Natural killer cell (primary cell): ENCODE measurements around the gene PIK3C2G. TPM values are rescaled to one million over a fixed set of nuclear protein-coding genes. Genes with fewer than 3 reads are reported as not detected.

Experiments
- ATAC-seq, 3 donors: fragments of 150-1000 bp in 2 of 3; fragments of 200-7000 bp in 1 of 3; cut with Tn5 transposase; 1 replicate in 1 of 3; 2 replicates in 2 of 3; pipeline ENCODE4 v1.10.0; 2021; ENCODE audit warnings: mild to moderate bottlenecking in 2 of 3, moderate library complexity in 2 of 3
- DNase-seq, 2 donors: peaks; one replicate each; pipeline versions ENCODE4 v3.0.0 to v3.0.0-alpha.2; 2013 to 2021; ENCODE audit warnings: mixed read lengths in 1 of 2
- H3K27ac ChIP-seq: one replicate; pipeline ENCODE4 v1.5.1; 2013; ENCODE audit warnings: mild to moderate bottlenecking, low read length
- H3K27me3 ChIP-seq: one replicate; pipeline ENCODE4 v1.6.1; 2013; ENCODE audit warnings: low read length; ENCODE audit not compliant: control insufficient read depth, insufficient read depth
- H3K36me3 ChIP-seq: one replicate; pipeline ENCODE4 v1.6.1; 2013; ENCODE audit warnings: low read length; ENCODE audit not compliant: control insufficient read depth, insufficient read depth
- H3K4me1 ChIP-seq: one replicate; pipeline ENCODE4 v1.6.1; 2013; ENCODE audit warnings: low read length; ENCODE audit not compliant: control insufficient read depth, insufficient read depth
- H3K4me3 ChIP-seq: one replicate; pipeline ENCODE4 v1.5.1; 2013; ENCODE audit warnings: low read length
- H3K9me3 ChIP-seq: one replicate; pipeline ENCODE4 v1.6.1; 2013; ENCODE audit warnings: low read length; ENCODE audit not compliant: control insufficient read depth, insufficient read depth
- H3K27ac Mint-ChIP-seq, 2 donors: one replicate each; pipeline ENCODE4 v1.8.0; 2022; ENCODE audit warnings: mild to moderate bottlenecking in 2 of 2, mixed read lengths in 2 of 2, moderate library complexity in 1 of 2
- H3K27me3 Mint-ChIP-seq, 2 donors: one replicate each; pipeline ENCODE4 v1.8.0; 2022; ENCODE audit warnings: low read depth in 2 of 2, mixed read lengths in 2 of 2
- H3K36me3 Mint-ChIP-seq: one replicate; pipeline ENCODE4 v1.8.0; 2022; ENCODE audit warnings: mixed read lengths
- H3K4me1 Mint-ChIP-seq, 2 donors: one replicate each; pipeline ENCODE4 v1.8.0; 2022; ENCODE audit warnings: mixed read lengths in 2 of 2
- H3K4me3 Mint-ChIP-seq: one replicate; pipeline ENCODE4 v1.8.0; 2022; ENCODE audit warnings: mild to moderate bottlenecking, moderate library complexity, mixed read lengths
- H3K9me3 Mint-ChIP-seq, 2 donors: one replicate each; pipeline ENCODE4 v1.8.0; 2022; ENCODE audit warnings: mixed read lengths in 2 of 2
- CTCF ChIP-seq: fragments of 200-600 bp; IDR thresholded peaks from one replicate; pipeline ENCODE4 v1.8.0; 2022; ENCODE audit warnings: antibody characterized with exemption
- WGBS: methylation state at CpG from one replicate; pipeline ENCODE4 v1.1.7; 2013; ENCODE audit warnings: missing lambda C conversion rate; ENCODE audit not compliant: insufficient coverage; 5-methylcytosine and 5-hydroxymethylcytosine counted together
- intact Hi-C: fragments of 100-400 bp; cut with micrococcal nuclease; formaldehyde crosslinking; loops from one replicate; pipeline ENCODE4 v1.14.2; 2022
- total RNA-seq, 4 donors: library from RNA; stranded (reverse); fragments of 120-200 nt in 1 of 4; gene quantifications; one replicate each; pipeline versions ENCODE4 v1.2.3 to v1.2.4, GENCODE V29; 2013 to 2022

Gene PIK3C2G
- total RNA-seq, 3 donors from 2014 or later (not counting 1 experiment from before 2014, with no cell fraction given), result not detected

GRCh38 chr12:18676141-18676540 is 414.8 kb downstream of the PIK3C2G start:
- H3K27ac ChIP-seq, result no peak overlapping the region
- H3K9me3 ChIP-seq, result no peaks in the 10 kb centered on the region
- Mint-ChIP-seq H3K27me3 (no peaks in the 10 kb centered on the region), H3K9me3 (peaks cover 12 to 13% of the 10 kb centered on the region in 2 donors), H3K4me3 (no peak overlapping the region), H3K27ac (no peak overlapping the region), H3K36me3 (no peaks in the 10 kb centered on the region), H3K4me1 (no peaks in the 10 kb centered on the region)
- DNase-seq (no peak), ATAC-seq (no peak)
- H3K27me3 ChIP-seq, result no peaks in the 10 kb centered on the region
- H3K36me3 ChIP-seq, result no peaks in the 10 kb centered on the region
- no peak overlapping the region for H3K4me3 ChIP-seq
- intact Hi-C loops, result no loop called here
- H3K4me1 ChIP-seq, result no peaks in the 10 kb centered on the region
- TF ChIP-seq CTCF, result no peak

- WGBS, result 86% methylated on average over 5 of the region's 5 CpGs
- Histone ChIP-seq H3K4me3 (no peak overlapping the region), H3K4me1 (no peaks in the 10 kb centered on the region), H3K9me3 (no peaks in the 10 kb centered on the region), H3K27me3 (no peaks in the 10 kb centered on the region), H3K27ac (no peak overlapping the region), H3K36me3 (no peaks in the 10 kb centered on the region)
- peaks cover 12% of the 10 kb centered on the region in 2 donors for H3K9me3 Mint-ChIP-seq
- H3K4me1 Mint-ChIP-seq, result no peaks in the 10 kb centered on the region
- no peaks in the 10 kb centered on the region for H3K36me3 Mint-ChIP-seq
- no peaks in the 10 kb centered on the region for H3K27me3 Mint-ChIP-seq
- H3K4me3 Mint-ChIP-seq, result no peak overlapping the region
- ATAC-seq (no peak), DNase-seq (no peak)
- no peak overlapping the region for H3K27ac Mint-ChIP-seq
- intact Hi-C loops, result no loop called here
- no peak for TF ChIP-seq CTCF
Observed at GRCh38 chr12:18676996-18677588, 415.8 kb downstream of the PIK3C2G start.

GRCh38 chr12:18681818-18682217 is 420.5 kb downstream of the PIK3C2G start:
- Histone ChIP-seq H3K4me1 (no peaks in the 10 kb centered on the region), H3K27me3 (no peaks in the 10 kb centered on the region), H3K36me3 (no peaks in the 10 kb centered on the region), H3K9me3 (no peaks in the 10 kb centered on the region), H3K27ac (no peak overlapping the region), H3K4me3 (no peak overlapping the region)
- no peak overlapping the region for H3K4me3 Mint-ChIP-seq
- H3K9me3 Mint-ChIP-seq, result peaks cover 11 to 14% of the 10 kb centered on the region in 2 donors
- no peaks in the 10 kb centered on the region for H3K4me1 Mint-ChIP-seq
- DNase-seq (no peak), ATAC-seq (no peak)
- H3K27me3 Mint-ChIP-seq, result no peaks in the 10 kb centered on the region
- intact Hi-C loops, result no loop called here
- WGBS, result 80% methylated on average over 2 of the region's 3 CpGs
- H3K27ac Mint-ChIP-seq, result no peak overlapping the region
- no peaks in the 10 kb centered on the region for H3K36me3 Mint-ChIP-seq
- TF ChIP-seq CTCF, result no peak
